ENCODE data around the gene HRH1.
"Not testable (repeated sequence)": the region's sequence is repeated elsewhere in the genome, so short reads cannot be mapped to it uniquely, and the experiment has no call there.

Gene HRH1, protein sequence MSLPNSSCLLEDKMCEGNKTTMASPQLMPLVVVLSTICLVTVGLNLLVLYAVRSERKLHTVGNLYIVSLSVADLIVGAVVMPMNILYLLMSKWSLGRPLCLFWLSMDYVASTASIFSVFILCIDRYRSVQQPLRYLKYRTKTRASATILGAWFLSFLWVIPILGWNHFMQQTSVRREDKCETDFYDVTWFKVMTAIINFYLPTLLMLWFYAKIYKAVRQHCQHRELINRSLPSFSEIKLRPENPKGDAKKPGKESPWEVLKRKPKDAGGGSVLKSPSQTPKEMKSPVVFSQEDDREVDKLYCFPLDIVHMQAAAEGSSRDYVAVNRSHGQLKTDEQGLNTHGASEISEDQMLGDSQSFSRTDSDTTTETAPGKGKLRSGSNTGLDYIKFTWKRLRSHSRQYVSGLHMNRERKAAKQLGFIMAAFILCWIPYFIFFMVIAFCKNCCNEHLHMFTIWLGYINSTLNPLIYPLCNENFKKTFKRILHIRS

DNA sequence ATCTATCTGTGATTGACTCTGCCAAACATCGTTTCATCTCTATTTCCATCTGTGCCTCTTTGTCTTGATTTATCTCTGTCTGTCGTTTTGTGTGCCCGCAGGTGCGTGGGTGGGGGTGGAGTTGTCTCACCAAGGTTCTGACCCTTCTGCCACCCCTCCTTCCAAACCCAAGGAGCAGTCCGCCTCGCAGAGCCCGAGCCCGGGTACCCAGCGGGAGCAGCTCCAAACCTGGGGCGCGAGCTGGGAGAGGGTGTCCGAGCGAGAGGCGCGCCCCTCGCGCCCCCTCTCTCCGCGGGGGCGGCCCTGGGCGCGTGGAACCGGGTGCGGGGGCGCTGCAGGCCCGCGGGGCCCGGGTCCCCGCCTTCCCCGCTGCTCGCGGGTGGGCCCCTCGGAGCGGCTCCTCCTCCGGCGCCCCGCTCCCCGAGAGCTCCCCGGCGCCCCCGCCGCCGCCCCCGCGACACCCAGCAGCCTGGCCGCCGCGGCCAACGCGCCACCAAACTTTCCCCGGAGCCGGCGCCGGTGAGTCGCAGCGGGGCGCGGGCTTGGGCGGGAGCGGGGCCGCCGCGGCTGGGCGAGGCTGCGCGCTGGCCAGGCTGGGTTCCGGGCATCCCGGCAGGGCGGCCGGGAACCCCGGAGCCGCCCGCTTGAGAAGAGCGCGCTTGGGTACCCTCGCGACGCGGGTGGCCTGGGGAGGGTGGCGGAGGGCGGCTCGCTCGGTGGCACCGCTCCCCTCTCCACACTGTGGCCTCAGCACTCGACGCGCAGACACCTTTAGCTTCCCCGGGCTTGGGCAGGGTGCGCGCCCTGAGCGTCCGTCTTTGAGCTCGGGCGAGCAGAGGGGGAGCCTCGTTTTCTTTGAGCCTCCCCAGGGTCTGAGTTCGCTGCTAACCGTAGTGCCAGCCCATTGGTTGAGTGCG is at the start of gene HRH1:
Gene HRH1, plus strand, starts transcription at position 458 of the 917 bp plus-strand sequence. CDS start 104,545 bp downstream, outside the sequence.
- peak in 1 of 3 experiments; percentile 8 for DNase-seq (ENCODE audit: low read depth in 3 of 3)

DNA sequence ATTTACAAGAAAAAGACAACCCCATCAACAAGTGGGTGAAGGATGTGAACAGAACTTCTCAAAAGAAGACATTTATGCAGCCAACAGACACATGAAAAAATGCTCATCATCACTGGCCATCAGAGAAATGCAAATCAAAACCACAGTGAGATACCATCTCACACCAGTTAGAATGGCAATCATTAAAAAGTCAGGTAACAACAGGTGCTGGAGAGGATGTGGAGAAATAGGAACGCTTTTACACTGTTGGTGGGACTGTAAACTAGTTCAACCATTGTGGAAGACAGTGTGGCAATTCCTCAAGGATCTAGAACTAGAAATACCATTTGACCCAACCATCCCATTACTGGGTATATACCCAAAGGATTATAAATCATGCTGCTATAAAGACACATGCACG is 41.0 kb upstream of the HRH1 start:
- not testable (repeated sequence) for DNase-seq (ENCODE audit: low read depth in 3 of 3)

DNA sequence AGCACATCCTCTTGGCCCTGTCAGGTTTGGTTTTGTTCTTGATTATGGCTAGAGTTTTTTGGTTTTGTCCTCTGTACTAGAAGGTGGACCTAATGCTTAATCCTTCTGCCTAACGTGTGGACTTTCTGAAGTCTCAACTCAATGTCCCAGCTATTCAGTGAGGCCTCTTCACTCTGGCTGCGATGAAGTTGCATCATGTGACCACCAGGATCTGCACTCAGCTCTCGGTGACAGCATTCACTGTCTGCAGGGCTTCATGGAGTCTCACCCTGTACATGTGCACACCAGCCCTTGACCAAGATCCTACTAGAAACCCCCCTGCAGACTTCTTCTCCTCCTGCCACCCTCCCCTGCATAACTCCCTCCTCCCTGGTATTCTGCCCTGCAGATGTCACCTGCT is 38.7 kb upstream of the HRH1 start:
- no peak for DNase-seq (ENCODE audit: low read depth in 3 of 3)

DNA sequence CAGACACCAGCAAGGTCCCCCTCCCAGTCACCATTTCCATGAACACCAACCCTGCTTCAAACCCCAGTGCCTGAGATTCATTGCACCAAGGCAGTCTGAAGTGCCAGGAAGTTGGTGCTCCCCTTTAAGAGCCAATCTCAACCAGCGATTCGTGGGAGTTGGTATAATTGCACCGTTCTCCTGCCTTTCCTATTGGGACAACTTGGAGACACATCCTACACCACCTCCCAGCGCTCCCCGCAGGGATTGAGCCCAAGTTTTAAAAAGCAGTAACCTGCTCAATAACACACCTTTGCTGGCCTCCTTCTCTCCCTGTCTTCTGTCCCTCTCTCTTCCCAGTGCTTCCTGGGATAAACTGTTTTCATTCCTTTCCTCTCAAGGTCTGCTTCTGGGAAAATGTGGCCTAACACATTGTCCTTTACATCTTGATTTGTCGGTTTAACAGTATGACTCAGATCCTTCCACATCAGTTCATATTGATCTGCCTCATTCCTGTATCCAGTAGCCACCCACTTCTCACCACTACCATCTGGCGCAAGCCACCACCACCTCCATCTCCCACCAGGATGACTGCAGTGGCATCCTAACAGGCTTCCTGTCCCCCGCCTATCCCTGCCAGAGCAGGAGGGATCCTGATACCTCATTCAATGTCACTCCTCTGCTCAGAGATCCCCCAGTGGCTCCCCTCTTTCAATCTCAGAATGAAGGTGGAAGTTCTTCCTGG is 37.8 kb upstream of the HRH1 start:
- no peak for DNase-seq (ENCODE audit: low read depth in 3 of 3)

DNA sequence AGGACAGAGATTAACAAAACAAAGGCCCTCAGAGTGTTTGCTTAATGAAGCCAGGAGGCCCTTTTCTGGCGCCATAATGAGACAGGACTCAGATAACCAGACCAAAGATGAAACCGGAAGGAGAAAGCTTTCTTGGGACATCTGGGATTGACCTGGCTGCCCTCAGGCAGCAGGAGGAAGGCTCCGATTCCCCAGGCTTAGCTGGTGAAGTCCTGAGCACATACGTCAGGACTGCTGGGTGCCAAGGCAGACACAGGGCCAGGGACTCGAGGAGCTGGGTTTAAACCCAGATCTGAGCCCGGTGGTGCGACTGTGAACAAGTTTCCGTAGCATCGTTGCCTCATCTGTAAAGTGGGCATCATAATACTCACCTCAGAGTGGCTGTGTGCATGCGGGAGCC is 36.7 kb upstream of the HRH1 start:
- no peak for DNase-seq (ENCODE audit: low read depth in 3 of 3)

DNA sequence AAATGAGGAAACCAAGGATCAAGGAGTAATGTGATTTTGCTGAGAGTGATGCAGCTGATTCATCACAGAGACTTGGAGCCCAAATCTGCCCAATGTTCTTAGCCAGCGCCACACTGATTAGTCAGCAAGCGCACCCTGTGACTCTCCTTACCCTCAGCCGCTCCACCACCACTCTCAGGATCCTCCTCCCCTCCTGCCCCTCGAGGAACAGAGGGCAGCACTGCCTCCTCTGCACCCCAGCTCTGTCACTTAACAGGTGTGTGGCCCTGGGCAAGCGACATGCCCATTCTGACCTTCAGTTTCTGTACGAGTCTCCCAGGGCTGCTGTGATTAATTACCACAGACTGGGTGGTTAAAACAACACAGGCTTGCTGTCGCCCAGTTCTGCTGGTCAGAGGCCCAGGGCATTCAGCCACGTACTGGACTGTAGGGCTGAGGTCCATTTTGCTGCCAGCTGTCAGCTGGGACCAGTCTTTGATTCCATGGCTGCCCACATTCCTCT is 36.1 kb upstream of the HRH1 start:
- DNase-seq (ENCODE audit: low read depth in 3 of 3) = no peak

DNA sequence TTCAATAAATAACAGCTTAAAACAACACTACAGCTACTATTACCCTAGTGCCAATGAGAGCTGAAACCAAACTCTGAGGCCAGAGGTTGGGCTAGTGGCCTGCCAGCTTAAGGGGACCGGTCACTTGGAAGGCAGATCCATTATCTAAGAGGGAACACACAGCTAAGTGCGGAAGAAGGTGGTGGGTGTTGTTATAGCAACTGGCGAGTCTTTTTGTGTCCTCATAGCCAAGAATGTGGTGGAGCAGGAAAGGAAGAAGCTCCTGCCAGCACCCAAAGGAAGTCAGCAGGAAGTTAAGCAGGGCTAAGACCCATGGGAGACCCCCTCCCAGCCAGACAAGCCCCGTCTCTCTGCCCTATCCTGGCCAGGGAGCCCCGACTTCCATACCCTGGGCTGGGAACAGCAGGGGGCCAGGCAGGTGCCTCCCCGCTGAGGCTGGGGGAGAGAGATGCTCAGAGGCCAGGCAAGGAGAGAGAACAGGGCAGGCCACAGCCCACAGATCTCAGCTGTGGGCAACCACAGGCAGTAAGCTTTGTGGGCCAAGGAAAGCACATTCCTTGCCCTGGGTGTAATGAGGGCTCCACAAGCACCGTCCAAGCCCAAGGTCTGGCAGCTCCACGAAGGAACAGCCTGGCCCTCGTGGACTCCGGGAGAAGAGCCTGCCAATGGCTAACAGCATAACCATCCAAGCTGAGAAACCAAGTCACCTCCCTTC is 34.0 kb upstream of the HRH1 start:
- DNase-seq (ENCODE audit: low read depth in 3 of 3) = no peak

DNA sequence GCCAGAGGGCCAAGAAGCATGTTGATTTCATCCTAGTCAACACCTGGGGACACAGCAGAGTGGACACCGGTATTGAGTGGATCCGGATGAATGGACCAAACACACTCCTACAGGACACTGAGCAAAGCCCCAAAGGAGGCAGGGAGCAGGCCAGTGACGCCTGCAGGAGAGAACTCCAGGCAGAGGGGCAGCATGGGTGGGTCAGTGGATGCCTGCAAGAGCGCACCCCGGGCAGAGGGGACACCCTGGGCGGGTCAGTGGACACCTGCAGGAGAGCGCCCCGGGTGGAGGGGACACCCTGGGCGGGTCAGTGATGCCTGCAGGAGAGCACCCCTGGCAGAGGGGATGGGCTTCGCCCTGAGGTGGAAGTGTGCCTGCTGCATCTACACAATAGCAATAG is 27.6 kb upstream of the HRH1 start:
- no peak for DNase-seq (ENCODE audit: low read depth in 3 of 3)

DNA sequence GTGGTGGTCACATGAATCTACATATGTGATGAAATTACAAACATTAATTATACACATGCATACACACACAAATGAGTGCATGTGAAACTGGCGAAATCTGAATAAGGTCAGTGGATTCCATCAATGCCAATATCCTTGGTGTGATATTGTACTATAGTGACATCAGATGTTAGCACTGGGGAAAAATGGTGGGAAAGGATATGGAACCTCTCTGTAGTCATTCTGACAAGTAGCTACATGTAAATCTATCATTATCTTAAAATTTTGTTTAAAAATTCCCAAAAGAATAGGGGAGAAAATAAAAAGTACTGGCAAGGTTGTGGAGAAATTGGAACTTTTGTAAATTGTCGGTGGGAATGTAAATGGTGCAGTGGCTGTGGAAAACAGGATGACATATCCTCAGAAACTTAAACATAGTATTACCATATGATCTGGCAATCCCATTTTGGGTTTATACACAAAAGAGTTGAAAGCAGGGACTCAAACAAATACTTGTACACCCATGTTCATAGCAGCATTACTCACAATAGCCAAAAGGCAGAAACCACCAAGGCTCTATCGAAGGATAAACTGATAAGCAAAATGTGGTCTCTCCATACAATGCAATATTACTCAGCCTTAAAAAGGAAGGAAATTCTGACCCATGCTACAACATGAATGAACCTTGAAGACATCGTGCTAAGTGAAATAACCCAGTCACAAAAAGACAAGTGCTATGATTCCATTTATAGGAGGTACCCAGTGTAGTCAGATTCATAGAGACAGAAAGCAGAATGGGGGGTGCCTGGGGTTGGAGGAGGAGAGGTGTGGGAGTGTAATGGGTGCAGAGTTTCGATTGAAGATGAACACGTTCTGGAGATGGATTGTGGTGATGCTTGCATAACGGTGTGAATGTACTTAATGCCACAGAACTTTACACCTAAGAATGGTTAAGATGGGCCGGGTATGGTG is 25.3 kb upstream of the HRH1 start:
- DNase-seq (ENCODE audit: low read depth in 3 of 3) = no peak

DNA sequence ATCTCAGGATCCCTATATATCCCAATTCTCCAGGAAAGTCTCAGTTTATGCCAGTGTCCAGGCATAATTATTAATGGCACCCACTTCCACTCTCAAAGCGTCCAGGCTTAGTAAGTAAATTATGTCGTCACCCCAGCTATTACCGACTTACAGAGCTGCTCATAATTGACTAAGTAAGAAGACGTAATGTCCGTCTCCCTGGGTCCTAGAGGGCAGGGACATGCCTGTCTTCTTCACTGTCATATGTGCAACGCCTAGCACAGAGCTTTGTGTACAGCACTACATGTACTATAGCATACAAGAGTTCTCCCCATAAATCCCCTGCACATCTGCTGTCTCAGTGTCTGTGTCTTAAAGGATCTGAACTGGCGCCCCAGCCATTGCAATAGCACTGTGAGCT is 23.9 kb upstream of the HRH1 start:
- DNase-seq (ENCODE audit: low read depth in 3 of 3) = no peak

DNA sequence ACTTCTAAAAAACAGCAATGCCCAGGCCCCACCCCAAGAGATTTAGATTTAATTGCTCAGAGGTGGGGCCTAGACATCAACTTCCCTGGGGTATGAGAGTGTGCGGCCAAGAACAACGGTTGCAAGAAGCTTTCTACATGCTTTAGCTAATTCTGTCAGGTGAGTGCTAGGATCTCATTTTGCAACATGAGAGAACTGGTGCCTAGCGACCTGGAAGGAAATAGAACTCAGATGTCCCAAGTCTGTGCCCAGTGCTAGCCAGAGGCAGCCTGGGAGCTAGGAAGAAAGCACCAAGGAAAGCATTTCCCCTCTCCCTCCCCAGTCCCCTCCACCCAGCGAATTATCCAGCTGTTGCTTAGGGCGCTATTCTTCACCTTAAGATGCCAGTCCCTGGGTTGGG is 22.9 kb upstream of the HRH1 start:
- no peak for DNase-seq (ENCODE audit: low read depth in 3 of 3)

DNA sequence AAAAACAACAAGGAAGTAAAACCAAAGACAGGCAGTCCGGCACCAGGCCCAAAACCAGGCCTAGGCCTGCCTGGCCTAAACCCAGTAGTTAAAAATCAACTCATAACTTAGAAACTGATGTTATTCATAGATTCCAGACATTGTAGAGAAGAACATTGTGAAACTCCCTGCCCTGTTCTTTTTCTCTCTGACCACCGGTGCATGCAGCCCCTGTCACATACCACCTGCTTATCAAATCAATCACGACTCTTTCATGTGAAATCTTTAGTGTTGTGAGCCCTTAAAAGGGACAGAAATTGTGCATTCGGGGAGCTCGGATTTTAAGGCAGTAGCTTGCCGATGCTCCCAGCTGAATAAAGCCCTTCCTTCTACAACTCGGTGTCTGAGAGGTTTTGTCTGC is 22.4 kb upstream of the HRH1 start:
- not testable (repeated sequence) for DNase-seq (ENCODE audit: low read depth in 3 of 3)

DNA sequence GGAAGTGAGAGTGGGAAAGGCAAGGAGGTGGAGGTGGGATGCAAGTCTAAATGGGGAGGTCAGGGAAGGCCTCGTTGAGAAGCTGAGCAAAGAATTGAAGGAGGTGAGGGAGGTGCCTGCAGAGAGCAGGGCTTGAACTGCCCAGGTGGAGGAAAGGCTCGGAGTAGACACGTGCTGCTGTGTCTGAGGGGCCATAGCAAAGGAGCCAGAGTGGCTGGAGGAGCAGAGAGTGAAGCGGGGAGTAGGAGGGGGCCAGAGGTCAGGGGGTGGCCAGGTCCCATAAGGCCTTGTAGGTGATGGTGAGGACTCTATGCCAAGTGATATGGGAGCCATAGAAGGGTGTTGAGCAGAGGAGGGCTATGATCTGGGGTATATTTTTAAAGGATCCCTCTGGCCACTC is 21.4 kb upstream of the HRH1 start:
- no peak for DNase-seq (ENCODE audit: low read depth in 3 of 3)

DNA sequence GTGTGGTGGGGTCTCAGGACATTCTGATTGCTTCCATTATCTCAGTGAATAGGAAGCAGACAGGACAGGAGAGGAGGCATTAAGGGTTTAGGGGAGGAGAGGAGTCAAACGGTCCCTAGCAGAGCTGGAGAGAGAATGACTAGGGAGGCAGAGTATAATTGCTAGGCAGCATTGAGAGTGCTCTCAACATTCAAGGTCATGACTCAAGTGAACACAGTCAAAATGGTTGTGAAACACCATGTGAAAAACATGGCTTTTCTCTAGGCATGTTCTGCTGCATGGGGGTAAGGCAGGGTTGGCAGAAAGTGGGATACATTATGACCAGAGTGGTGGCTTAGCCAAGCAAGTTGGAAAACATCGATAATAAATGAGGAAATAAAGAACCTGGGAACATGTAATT is 19.5 kb upstream of the HRH1 start:
- no peak for DNase-seq (ENCODE audit: low read depth in 3 of 3)

DNA sequence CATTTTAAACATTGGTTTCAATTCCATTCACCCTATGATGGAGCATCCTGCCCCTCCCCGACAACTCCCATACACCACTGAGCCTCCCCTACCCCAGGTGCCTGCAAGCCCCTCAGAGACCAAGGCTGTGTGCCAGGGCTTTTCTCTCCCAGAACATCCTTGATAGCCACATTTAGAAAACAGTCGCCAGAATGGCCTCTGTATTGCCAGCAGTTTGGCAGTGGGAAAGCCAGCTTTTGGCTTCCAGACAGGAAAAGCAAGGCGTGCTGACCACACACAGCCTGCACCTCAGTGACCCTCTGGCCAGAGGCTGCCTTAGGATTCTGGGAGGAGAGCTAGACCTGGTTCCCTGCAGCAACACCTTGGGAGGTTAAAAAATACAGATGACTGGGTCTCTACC is 18.2 kb upstream of the HRH1 start:
- DNase-seq (ENCODE audit: low read depth in 3 of 3) = no peak

DNA sequence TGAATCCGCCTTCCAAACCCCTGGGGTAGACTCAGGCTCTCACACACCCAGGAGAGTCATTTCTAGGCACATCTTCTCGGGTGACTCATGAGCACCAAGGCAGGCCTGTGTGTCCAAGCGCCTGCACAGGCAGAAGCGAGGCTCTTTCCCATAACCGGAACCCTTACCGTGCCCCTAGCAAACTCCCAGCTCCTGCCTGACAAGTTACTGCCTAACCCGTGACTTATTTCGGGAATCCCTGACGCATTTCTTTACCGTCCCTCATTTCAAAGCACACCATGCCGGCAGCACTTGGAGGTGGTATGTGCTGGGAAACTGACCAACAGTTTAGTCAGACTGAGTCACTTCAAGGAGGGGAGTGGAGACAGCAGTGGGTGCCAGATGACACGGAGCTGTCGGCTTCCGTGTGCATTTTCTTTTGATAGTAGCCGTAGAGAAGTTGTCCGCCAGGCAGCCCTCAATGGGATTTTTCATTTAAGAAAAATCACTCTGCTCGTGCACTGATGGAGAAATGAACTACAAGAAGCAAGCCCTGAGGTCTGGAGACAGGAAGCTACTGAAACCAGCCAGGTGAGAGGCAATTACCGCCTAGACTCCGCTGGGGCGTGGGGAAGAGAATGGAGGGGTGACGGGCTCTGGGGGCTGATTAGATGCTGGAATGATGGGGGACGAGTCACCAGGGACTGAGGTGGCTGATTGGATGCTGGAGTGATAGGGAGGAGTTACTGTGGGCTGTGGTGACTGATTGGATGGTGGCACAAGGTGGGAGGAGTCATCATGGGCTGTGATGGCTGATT is 17.3 kb upstream of the HRH1 start:
- DNase-seq (ENCODE audit: low read depth in 3 of 3) = no peak

DNA sequence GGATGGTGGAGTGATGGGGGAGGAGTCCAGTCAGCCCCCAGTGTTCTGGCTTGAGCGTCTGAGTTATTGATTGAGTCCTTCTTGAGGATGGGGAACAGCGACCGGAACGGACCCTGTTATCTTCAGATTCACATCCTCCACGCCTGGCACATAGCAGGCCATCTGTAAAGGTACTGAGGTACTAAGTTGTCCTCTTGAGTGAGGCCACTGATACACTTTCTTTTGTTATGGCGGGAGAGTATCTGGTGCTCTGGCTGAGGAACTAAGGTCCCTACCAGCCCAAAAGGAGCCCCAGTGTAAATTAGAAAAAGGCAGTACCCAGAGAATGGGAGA is 16.7 kb upstream of the HRH1 start:
- DNase-seq (ENCODE audit: low read depth in 3 of 3) = no peak

DNA sequence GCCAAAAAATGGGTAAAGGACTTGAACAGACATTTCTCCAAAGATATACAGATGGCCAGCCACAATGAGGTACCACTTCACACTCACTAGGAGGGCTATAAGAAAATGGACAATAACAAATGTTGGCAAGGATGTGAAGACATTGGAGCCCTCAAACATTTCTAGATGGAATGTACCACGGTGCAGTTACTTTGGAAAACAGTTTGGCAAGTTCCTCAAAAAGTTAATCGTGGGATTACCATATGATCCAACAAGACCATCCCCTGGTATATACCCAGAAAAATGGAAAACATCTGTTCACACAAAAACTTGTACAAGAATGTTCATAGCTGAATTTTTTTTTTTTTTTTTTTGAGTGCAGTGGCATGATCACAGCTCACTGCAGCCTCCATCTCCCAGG is 15.9 kb upstream of the HRH1 start:
- no peak for DNase-seq (ENCODE audit: low read depth in 3 of 3)

DNA sequence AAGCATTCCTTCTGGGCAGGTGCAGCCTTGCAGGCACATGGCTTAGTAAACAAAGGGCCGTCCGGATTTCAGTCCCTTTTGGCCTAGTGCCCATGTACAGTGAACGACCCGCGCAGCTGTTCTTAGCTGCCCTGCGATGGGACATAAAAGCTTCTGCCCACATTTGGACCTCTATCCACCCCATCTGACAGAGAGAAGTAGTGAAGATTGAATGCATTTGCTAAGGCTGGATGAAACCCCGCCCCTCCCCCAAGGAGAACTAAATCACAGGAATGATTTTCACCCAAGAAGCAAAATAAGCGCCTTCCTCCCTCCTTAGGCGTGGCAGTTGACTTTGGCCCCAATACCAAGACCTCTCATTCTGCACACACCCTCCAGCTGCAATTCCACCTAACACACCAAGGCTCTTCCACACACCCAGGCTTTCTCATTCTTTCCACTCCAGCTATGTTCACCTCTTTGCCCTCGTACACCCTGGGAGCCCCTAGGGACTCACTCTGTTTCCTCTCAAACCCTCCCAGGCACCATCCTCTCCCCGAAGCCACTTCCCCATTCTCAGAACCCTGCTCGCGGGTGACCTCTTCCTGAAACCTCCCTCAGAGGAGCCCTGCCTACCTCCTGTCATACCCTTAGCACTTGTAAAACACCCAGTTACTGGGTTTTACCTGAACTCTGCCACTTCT is 14.1 kb upstream of the HRH1 start:
- DNase-seq (ENCODE audit: low read depth in 3 of 3) = no peak

Data from stimulated activated CD4-positive, alpha-beta T cell treated with anti-CD3 and anti-CD28 coated beads, TNF-alpha, amount 100 ng/mL, for 4 hours (primary cell).